Body of pancreas (tissue), 4 donors: Measurements from ENCODE around the gene PRRT1.

Experiments used
- POLR2A ChIP-seq, 3 donors: fragments of 450-650 bp; IDR thresholded peaks; one replicate each; pipeline ENCODE4 v1.6.1; 2016; ENCODE audit warnings: antibody characterized with exemption in 3 of 3, mild to moderate bottlenecking in 2 of 3
- TF ChIP-seq, protein P1 (sequence below), 7 experiments: fragments of 450-650 bp in 4 of 7; fragments of 200-600 bp in 3 of 7; sonication (generic) in 3 of 7; IDR thresholded peaks; one replicate each; pipeline ENCODE4 v1.5.1; 2016 to 2019; ENCODE audit warnings: antibody characterized with exemption in 7 of 7

GRCh38 chr6:32195652-32195901 is 43.8 kb upstream of the PRRT1 start:
- TF ChIP-seq, protein P1, sequence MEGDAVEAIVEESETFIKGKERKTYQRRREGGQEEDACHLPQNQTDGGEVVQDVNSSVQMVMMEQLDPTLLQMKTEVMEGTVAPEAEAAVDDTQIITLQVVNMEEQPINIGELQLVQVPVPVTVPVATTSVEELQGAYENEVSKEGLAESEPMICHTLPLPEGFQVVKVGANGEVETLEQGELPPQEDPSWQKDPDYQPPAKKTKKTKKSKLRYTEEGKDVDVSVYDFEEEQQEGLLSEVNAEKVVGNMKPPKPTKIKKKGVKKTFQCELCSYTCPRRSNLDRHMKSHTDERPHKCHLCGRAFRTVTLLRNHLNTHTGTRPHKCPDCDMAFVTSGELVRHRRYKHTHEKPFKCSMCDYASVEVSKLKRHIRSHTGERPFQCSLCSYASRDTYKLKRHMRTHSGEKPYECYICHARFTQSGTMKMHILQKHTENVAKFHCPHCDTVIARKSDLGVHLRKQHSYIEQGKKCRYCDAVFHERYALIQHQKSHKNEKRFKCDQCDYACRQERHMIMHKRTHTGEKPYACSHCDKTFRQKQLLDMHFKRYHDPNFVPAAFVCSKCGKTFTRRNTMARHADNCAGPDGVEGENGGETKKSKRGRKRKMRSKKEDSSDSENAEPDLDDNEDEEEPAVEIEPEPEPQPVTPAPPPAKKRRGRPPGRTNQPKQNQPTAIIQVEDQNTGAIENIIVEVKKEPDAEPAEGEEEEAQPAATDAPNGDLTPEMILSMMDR (IDR thresholded peaks at IDR 0.05), result peak; percentile 30 to 96 (median 78)
- no peak for TF ChIP-seq POLR2A (IDR thresholded peaks at IDR 0.05)
